ENCODE measurements around the gene SLC22A1. TPM values are rescaled to one million over a fixed set of nuclear protein-coding genes. Genes with fewer than 3 reads are reported as not detected.
A peak's percentile ranks its signal among the peaks of the same experiment; 100 is the strongest.

SLC22A1 gene
- total and polyA plus RNA-seq, 2 of the 13 experiments (the other 11 are each of a cell fraction or from before 2014, with no cell fraction given), result 0.80 to 0.87 TPM

GRCh38 chr6:160174681-160175080, 53.1 kb downstream of the SLC22A1 start:
- Histone ChIP-seq H2AFZ (ENCODE audit: low read length) (no peak overlapping the region), H3K9ac (ENCODE audit: insufficient read depth, low read depth, low read length) (no peak overlapping the region), H3K36me3 (replicated peaks in 1 of 2; ENCODE audit: control insufficient read depth in 1 of 2, insufficient read depth in 2 of 2, low read length in 2 of 2) (no peaks in the 10 kb centered on the region), H3K9me3 (ENCODE audit: low read length) (no peaks in the 10 kb centered on the region), H3K79me2 (ENCODE audit: insufficient read depth, low read length) (no peaks in the 10 kb centered on the region), H3K27ac (ENCODE audit: extremely low read length, insufficient read depth, low read length) (no peak overlapping the region), H3K4me3 (replicated peaks in 1 of 3; ENCODE audit: insufficient read depth in 1 of 3, low read depth in 2 of 3, low read length in 3 of 3) (no peak overlapping the region), H4K20me1 (ENCODE audit: insufficient read depth, low read length) (no peaks in the 10 kb centered on the region), H3K4me2 (ENCODE audit: low read depth, low read length) (no peak overlapping the region), H3K4me1 (ENCODE audit: insufficient read depth, low read length) (peaks cover 10% of the 10 kb centered on the region; the same call in 1 of the 2 replicates), H3K27me3 (ENCODE audit: control insufficient read depth in 1 of 2, insufficient read depth in 2 of 2, low read length in 2 of 2) (no peaks in the 10 kb centered on the region)
- no TSS peak for BruUV-seq (replicated peaks)
- DNase-seq (ENCODE audit: low spot score) (no peak), ATAC-seq (peak; percentile 43; the same call in 2 of the 3 replicates), FAIRE-seq (no peak)
- TF ChIP-seq SOX6 (IDR thresholded peaks at IDR 0.05) (no peak), SOX6 (CRISPR knock-in tag; IDR thresholded peaks at IDR 0.05) (0 out of 2 replicates have a peak, but pooled peaks have one; percentile 14), SOX5 (CRISPR knock-in tag; IDR thresholded peaks at IDR 0.05; ENCODE audit: borderline replicate concordance) (0 out of 2 replicates have a peak, but pooled peaks have one; percentile 19), ZNF367 (CRISPR knock-in tag; IDR thresholded peaks at IDR 0.05; ENCODE audit: borderline replicate concordance) (no peak), SOX13 (IDR thresholded peaks at IDR 0.05) (no peak), SOX13 (CRISPR knock-in tag; conservative IDR thresholded peaks at IDR 0.05 in 1 of 2, IDR thresholded peaks at IDR 0.05 in 1 of 2) (peak in 1 of 2 experiments; percentile 44; a peak in 2 of 4 replicates)
- 0% methylated on average over 2 of the region's 2 CpGs for WGBS (ENCODE audit: low lambda C conversion rate)
- POLR2A ChIA-PET, result no interaction called here
- in situ Hi-C loops (cut with HindIII; ENCODE audit: extremely low pct_ligation_motif_present, low pct_unique_long_range_greater_than_20kb) (no loop called here), intact Hi-C loops (cut with micrococcal nuclease; ENCODE audit: unreplicated experiment) (no loop called here)
- CTCF ChIA-PET (ENCODE audit: low intra/inter-chr PET ratio, low total read pairs), result no interaction called here

- ATAC-seq (no peak; the same call in 2 of the 3 replicates), DNase-seq (ENCODE audit: low spot score) (no peak), FAIRE-seq (no peak)
- WGBS (ENCODE audit: low lambda C conversion rate), result 3% methylated on average over 2 of the region's 2 CpGs
- BruUV-seq (replicated peaks), result no TSS peak
- no peaks in the 10 kb centered on the region for H3K9me3 ChIP-seq (ENCODE audit: low read length)
- peaks cover 10% of the 10 kb centered on the region; the same call in 1 of the 2 replicates for H3K4me1 ChIP-seq (ENCODE audit: insufficient read depth, low read length)
- no peak overlapping the region for H3K4me2 ChIP-seq (ENCODE audit: low read depth, low read length)
- no peaks in the 10 kb centered on the region for H3K36me3 ChIP-seq (replicated peaks in 1 of 2; ENCODE audit: control insufficient read depth in 1 of 2, insufficient read depth in 2 of 2, low read length in 2 of 2)
- in situ Hi-C loops (cut with HindIII; ENCODE audit: extremely low pct_ligation_motif_present, low pct_unique_long_range_greater_than_20kb) (no loop called here), intact Hi-C loops (cut with micrococcal nuclease; ENCODE audit: unreplicated experiment) (no loop called here)
- POLR2A ChIA-PET, result no interaction called here
- no peak overlapping the region for H3K4me3 ChIP-seq (replicated peaks in 1 of 3; ENCODE audit: insufficient read depth in 1 of 3, low read depth in 2 of 3, low read length in 3 of 3)
- H3K9ac ChIP-seq (ENCODE audit: insufficient read depth, low read depth, low read length), result no peak overlapping the region
- no peak overlapping the region for H3K27ac ChIP-seq (ENCODE audit: extremely low read length, insufficient read depth, low read length)
- H3K79me2 ChIP-seq (ENCODE audit: insufficient read depth, low read length), result no peaks in the 10 kb centered on the region
- H3K27me3 ChIP-seq (ENCODE audit: control insufficient read depth in 1 of 2, insufficient read depth in 2 of 2, low read length in 2 of 2), result no peaks in the 10 kb centered on the region
- CTCF ChIA-PET (ENCODE audit: low intra/inter-chr PET ratio, low total read pairs), result no interaction called here
- no peaks in the 10 kb centered on the region for H4K20me1 ChIP-seq (ENCODE audit: insufficient read depth, low read length)
- no peak overlapping the region for H2AFZ ChIP-seq (ENCODE audit: low read length)
- TF ChIP-seq ZNF788 (CRISPR knock-in tag; IDR thresholded peaks at IDR 0.05; ENCODE audit: borderline replicate concordance) (no peak), YEATS4 (CRISPR knock-in tag; IDR thresholded peaks at IDR 0.05; ENCODE audit: borderline replicate concordance) (no peak), PLSCR1 (CRISPR knock-in tag; IDR thresholded peaks at IDR 0.05; ENCODE audit: borderline replicate concordance) (no peak), ZKSCAN1 (IDR thresholded peaks at IDR 0.05; ENCODE audit: low read length) (no peak), ZNF639 (CRISPR knock-in tag; conservative IDR thresholded peaks at IDR 0.05) (no peak), ZNF850 (CRISPR knock-in tag; conservative IDR thresholded peaks at IDR 0.05) (no peak), TEAD3 (CRISPR knock-in tag; optimal IDR thresholded peaks at IDR 0.05; ENCODE audit: borderline replicate concordance) (peak; percentile 18), BCL6 (CRISPR knock-in tag; IDR thresholded peaks at IDR 0.05) (peak; percentile 52; the same call in 1 of the 2 replicates)
Measured at GRCh38 chr6:160177220-160177619, 55.6 kb downstream of the SLC22A1 start.

Data from HepG2 (cell line).